Stimulated activated CD4-positive, alpha-beta T cell treated with anti-CD3 and anti-CD28 coated beads, Interleukin-12 subunit alpha, Interleukin-12 subunit beta, amount 100 ng/mL, for 24 hours (primary cell): ENCODE data around the gene RAB31.
"Not testable (repeated sequence)": the region's sequence is repeated elsewhere in the genome, so short reads cannot be mapped to it uniquely, and the experiment has no call there.

ENCODE experiments used
- DNase-seq, 2 experiments: peaks; one replicate each; pipeline ENCODE4 v3.0.0-alpha.2; 2020; ENCODE audit warnings: low read depth in 2 of 2

Gene RAB31

DNA sequence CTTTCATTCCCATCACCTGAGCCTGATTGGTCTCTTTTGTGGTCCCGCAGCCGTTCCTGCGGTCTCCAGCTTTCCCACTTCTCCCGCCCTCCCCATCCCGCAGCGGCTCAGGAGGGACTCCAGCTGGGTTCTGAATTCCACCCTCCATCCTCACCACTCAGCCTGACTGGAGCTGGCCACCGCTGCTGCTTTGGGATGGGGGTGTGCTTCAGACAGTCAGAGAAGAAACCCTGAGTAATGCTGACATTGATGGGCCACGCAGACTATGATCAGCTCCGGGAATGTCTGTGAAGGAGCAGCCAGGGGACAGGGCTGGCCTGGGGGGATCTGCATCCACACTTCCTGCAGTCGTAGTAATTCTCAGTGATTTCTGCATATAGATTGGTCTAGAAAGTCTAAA is 131.8 kb downstream of the RAB31 start:
- no peak for DNase-seq

GRCh38 chr18:9841752-9842151 is 133.7 kb downstream of the RAB31 start:
- no peak for DNase-seq

DNA sequence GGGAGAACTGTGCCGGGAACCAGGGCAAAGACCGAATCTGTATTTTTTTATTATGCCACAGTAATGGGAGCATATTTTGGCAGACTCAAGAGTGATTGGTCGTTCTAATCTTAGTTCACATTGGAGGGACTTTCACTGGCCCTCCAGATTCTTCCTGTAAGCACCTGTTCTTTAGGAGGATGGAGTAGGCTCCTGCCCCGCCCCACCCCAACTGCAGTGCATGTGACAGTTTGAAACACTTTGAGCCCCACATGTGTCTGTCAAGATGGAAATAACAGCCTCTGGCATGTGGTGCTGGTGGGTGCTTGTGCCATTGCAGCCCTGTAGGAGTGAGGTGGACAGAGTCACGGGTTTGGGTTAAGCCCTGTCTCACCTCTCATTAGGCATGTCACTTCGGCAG is 134.3 kb downstream of the RAB31 start:
- DNase-seq, result no peak

- DNase-seq, result no peak
Measured at GRCh38 chr18:9845256-9845655, 137.2 kb downstream of the RAB31 start.

DNA sequence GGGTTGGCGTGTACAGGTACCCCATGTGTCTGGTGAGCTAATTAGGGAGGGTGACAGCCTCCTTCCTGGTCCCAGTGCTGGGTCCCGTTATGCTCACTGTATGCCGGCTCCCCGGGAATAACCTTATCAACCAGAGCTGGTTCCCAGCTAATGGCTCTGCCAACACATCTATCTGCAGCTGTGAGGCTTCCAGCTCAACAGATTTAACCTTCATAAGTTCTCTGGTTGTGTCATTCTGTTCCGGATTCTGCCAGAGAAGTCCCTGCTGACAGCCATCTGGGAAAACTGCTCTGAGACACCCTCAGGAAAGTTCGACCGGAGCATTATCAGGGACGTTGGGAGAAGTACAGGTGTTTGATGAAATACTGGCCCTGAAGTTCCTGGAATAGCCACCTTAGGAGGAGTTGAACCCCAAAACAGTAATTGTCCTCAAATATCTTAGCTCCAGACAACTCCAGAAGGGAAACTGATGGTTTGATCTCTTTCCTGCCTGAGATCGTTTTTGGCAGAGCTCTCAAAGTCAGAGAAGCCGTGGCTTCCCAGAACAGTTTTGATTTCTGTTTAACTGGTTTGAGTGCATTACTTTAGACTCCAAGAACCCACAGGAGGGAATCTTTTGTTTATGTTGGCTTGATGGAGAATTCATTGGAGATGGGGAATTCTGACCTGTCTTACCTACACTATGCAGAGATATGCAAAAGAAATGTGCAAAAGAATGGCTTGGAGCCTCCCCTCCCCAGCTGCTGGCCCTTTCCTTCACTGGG is 138.2 kb downstream of the RAB31 start:
- DNase-seq, result no peak

GRCh38 chr18:9848170-9848879 is 140.2 kb downstream of the RAB31 start:
- no peak for DNase-seq

GRCh38 chr18:9849407-9850283 is 141.5 kb downstream of the RAB31 start:
- DNase-seq, result no peak

DNA sequence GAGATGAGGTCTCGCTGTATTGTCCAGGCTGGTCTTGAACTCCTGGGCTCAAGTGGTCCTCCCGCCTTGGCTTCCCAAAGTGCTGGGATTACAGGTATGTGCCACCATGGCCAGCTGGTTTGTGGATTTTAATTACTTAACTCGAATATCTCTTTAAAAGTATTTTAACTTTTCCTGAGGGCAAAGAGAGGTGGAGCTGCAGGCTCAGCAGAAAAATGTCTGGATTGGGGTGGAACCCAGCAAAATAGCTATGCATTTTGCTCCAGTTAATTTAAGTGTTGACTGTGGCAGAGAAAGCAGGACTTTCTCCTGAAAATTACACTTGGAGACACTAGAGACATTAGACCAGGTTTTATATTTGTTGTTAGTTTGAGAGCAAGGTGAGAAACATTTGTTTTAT is 142.2 kb downstream of the RAB31 start:
- DNase-seq, result no peak

DNA sequence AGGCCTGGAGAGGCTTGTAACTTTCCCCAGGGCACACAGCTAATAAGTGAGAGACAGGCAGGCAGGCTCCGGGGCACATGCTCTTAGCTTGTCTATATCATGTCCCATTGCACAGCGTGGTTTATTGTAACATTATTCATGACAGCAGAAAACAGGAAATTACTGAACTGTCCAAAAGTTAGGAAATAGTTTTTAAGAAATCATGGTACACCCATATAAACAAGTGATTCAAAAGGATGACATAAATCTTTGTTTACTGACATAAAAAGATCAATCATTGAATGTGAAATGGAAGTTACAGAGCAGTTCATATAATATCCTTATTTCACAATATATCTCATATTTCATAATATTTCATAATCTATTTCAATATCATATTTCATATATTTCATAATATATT is 143.4 kb downstream of the RAB31 start:
- no peak for DNase-seq

DNA sequence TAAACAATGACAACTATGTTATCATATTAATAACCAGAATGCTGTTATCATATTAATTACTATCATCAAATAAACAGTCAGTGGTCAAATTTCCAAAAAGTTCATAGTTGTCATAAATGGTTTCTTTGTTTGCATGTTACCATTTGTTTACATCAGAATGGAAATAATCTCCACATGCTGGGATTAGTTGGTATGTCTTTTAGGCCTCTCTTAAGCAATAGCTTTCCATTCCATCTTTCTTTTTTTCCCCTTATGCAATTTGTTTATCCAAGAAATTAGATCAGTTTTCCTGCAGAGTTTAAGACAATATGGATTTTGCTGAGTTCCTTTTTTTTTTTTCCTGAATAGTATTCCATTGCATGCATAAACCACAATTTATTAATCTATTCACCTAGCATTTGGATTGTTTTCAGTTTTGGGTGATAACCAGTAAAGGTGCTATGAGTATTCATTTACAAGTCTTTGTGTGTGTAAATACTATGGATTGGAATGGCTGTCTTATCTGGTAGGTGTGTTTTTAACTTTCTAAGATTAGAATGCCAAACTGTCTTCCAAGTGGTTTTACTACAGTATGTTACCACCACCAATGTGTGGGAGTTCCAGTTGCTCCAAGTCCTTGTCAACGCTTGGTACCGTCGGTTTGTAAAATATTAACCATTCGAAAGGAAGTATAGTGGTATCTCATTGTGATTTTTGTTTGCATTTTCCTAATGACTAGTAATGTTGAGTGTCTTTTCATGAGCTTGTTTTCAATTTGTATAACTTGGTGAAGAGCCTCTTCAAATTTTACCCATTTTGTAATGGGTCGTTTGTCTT is 144.4 kb downstream of the RAB31 start:
- no peak for DNase-seq

DNA sequence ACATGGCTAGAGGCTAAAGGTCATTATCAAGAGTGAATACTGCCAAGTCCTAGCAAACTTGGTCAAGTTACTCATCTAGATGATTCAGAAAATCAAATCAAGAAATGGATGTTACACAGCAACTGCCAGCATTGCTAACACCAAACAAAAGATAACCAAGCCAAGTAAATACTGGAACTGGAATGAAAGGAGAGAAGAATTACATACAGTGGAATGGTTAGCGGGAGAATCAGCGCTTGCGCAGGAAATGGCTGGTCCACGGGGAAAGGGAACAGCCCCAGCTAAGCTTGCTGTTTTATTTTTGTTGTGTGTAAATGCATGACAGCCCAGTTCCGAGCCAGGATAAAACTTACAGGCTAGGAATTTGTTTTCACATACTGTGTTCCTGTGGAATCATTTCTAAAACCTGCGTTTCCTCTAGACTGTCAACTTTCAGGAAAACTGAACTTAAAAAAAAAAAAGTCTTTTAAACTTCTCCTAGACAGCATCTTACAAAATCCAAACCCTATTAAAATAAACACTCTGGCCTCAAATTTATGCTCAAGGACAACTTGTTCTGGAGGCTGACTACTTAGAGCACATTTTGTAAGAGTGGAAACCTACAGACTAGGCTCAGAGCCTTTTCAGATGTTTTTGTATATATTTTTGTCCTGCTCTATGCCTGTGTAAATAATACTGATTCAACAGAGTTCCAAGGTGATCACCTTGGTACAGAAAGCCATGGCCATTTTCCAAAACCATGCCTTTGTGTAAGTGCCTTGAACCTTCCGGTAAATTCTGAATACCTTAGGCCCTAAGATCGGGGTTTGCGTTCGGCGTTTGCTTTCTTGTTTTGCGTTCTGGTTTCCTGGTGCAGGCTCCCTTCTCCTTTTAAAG is 146.9 kb downstream of the RAB31 start:
- DNase-seq, result no peak

DNA sequence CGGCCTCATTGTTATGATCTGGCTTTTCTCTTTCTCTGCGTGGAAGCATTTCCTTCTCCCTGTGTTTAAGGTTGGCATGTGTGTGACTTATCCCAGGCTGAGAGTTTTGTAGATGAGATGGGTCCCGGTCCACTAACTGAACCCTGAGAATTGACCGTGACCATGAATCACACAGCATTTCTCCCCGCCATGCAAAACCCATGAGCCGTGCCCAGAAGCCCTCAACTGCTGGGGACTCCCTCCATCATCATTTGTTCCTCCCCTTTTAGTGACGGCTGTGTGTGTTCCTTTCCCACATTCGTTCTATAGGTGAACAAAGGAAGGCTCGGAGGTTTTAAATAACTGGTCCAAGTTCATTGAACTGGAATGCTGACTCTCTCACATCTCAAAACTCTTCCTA is 147.6 kb downstream of the RAB31 start:
- DNase-seq, result no peak

GRCh38 chr18:9856092-9856491 is 148.0 kb downstream of the RAB31 start:
- no peak for DNase-seq

- DNase-seq, result not testable (repeated sequence)
Measured at GRCh38 chr18:9857479-9857998, 149.4 kb downstream of the RAB31 start.

GRCh38 chr18:9858642-9859041 is 150.5 kb downstream of the RAB31 start:
- DNase-seq, result no peak

- no peak for DNase-seq
Measured at GRCh38 chr18:9859232-9859631, 151.1 kb downstream of the RAB31 start.

- no peak for DNase-seq
Measured at GRCh38 chr18:9860682-9861081, 152.6 kb downstream of the RAB31 start.

GRCh38 chr18:9861157-9861556 is 153.1 kb downstream of the RAB31 start:
- no peak for DNase-seq

DNA sequence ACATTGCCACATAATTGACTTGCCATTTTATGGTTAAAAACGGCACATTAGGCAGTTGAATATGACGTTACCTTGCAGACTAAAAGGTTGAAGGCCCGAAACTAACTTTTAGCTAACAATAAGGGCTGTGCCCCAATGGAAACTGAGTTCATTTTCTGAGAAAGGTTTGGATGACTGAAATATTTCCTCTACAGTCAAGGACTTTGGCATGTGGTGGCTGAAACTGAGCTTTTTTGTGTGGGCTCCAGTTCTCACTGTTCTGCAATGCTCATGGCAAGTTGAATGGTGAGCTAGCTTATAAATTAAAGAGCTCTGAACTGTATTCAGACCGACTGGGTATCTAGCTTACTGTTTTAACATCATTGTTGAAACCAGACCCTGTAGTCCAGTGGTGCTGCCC is 153.8 kb downstream of the RAB31 start:
- peak in 1 of 2 experiments; percentile 10 for DNase-seq

DNA sequence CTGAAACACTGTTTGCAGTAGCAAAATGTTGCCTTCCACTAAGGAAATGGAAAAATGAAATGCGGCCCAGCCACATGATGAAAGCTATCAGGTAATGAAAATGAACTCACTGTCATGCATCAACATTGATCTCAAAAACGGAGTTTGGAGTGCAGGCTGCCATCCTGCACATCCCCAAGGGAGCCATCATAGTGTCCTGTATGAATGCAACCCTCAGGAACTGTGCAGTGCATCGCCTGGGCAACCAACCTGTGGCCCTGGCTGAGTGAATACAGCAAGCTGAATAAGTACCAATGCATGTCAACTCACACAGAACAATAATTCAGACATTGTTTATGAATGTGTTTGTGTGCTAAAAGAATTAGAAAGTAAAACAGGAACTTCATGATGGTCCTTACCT is 154.6 kb downstream of the RAB31 start:
- no peak for DNase-seq
